ENCODE data around the gene KCNIP1. TPM values are rescaled to one million over a fixed set of nuclear protein-coding genes. Genes with fewer than 3 reads are reported as not detected.

The KCNIP1 gene
- total and polyA plus RNA-seq, 9 of the 15 experiments (the other 6 are each of a cell fraction or from before 2014, with no cell fraction given), result not detected

DNA sequence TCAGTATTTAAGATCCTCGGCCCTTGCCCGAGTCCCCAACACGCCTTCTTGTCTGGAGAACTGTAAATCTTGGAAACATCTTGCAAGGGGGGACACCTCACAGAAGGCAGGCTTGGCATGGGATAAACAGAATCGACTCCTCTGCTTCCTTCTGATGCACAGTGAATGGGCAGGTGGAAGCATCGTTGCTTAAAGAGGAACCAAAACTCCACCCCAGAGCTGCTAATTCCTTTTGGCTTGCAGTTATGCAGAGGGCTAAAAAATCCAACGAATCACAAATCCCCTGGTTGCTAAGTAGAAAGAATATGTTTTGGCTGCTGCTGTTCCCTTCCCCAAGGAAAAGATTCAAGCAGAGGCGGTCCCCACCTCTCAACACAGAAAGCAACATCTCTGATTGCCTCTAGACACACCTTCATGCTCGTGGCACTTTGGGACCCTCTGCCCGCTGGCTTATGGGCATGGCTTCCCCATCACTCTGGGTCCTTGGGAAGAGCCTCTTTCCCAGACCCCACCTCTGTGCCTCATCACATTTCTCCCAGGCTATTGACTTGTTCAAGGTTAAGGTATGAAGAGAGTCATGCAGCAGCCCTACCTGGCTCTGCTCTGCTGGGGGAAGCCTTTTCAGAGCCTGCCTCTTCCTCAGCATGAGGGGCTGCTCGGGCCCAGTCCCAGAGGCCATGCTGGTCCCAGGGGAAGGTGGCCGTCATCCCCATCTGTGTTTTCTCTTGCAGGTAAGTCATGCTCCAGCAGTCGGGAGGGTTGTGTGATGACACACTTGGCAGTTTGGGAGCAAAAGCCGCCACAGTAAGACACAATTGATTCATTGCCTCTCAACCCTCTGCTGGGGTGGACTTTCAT, 137.1 kb downstream of the KCNIP1 start:
- Histone ChIP-seq H4K20me1 (replicated peaks; ENCODE audit: control insufficient read depth, insufficient read depth, low read length) (peaks cover 10% of the 10 kb centered on the region; the same call in 1 of the 2 replicates), H3K4me1 (replicated peaks in 1 of 2; ENCODE audit: control insufficient read depth in 2 of 2, insufficient read depth in 2 of 2, low read length in 2 of 2) (no peaks in the 10 kb centered on the region; a peak in 1 of 5 replicates), H3K79me2 (ENCODE audit: control insufficient read depth, insufficient read depth, low read length) (no peaks in the 10 kb centered on the region), H3K27ac (ENCODE audit: extremely low read depth, low read depth, low read length) (no peak overlapping the region), H3K27me3 (ENCODE audit: control insufficient read depth in 2 of 2, insufficient read depth in 2 of 2, low read length in 2 of 2) (peaks cover 0 to 25% of the 10 kb centered on the region in 2 experiments; a peak in 2 of 5 replicates), H3K9ac (ENCODE audit: insufficient read depth in 1 of 2, low read depth in 2 of 2, low read length in 2 of 2) (no peak overlapping the region), H3K36me3 (ENCODE audit: control insufficient read depth, insufficient read depth, low read length) (no peaks in the 10 kb centered on the region), H2AFZ (ENCODE audit: low read depth, low read length) (no peak overlapping the region), H3K4me3 (no peak overlapping the region), H3K9me1 (ENCODE audit: control insufficient read depth, insufficient read depth, low read length) (peaks cover 3% of the 10 kb centered on the region), H3K4me2 (ENCODE audit: insufficient read depth, low read length) (no peak overlapping the region), H3K9me3 (replicated peaks; ENCODE audit: control insufficient read depth, insufficient read depth, low read depth, low read length) (no peaks in the 10 kb centered on the region)
- no peak for FAIRE-seq
- POLR2A ChIA-PET, result no interaction called here
- 0% methylated on average over 13 of the region's 13 CpGs for WGBS (ENCODE audit: insufficient coverage, low coverage, missing lambda C conversion rate)
- BruUV-seq (replicated peaks), result no TSS peak
- intact Hi-C loops (cut with micrococcal nuclease), result no loop called here
- CTCF ChIA-PET (ENCODE audit: low intra/inter-chr PET ratio), result interaction anchor here (0.6 kb wide), 1 partner anchor 153 kb away, joined by 4 read pairs; no protein-coding TSS in a partner anchor
- no peak for DNase-seq (ENCODE audit: extremely low read depth in 1 of 4, low spot score in 3 of 4)
- no peak for ATAC-seq
- in situ Hi-C loops (cut with MboI), result no loop called here
- TF ChIP-seq RFX1 (IDR thresholded peaks at IDR 0.05) (no peak), ZBTB26 (CRISPR knock-in tag; IDR thresholded peaks at IDR 0.05) (no peak), ARID1B (IDR thresholded peaks at IDR 0.05) (no peak), ZNF551 (CRISPR knock-in tag; IDR thresholded peaks at IDR 0.05) (no peak), TEAD2 (tag; IDR thresholded peaks at IDR 0.05) (no peak), E2F3 (CRISPR knock-in tag; IDR thresholded peaks at IDR 0.05) (no peak), CREBBP (IDR thresholded peaks at IDR 0.05; ENCODE audit: low read depth, low read length) (no peak), TAF7 (tag; IDR thresholded peaks at IDR 0.05) (no peak)
- TF ChIP-seq, protein P1, sequence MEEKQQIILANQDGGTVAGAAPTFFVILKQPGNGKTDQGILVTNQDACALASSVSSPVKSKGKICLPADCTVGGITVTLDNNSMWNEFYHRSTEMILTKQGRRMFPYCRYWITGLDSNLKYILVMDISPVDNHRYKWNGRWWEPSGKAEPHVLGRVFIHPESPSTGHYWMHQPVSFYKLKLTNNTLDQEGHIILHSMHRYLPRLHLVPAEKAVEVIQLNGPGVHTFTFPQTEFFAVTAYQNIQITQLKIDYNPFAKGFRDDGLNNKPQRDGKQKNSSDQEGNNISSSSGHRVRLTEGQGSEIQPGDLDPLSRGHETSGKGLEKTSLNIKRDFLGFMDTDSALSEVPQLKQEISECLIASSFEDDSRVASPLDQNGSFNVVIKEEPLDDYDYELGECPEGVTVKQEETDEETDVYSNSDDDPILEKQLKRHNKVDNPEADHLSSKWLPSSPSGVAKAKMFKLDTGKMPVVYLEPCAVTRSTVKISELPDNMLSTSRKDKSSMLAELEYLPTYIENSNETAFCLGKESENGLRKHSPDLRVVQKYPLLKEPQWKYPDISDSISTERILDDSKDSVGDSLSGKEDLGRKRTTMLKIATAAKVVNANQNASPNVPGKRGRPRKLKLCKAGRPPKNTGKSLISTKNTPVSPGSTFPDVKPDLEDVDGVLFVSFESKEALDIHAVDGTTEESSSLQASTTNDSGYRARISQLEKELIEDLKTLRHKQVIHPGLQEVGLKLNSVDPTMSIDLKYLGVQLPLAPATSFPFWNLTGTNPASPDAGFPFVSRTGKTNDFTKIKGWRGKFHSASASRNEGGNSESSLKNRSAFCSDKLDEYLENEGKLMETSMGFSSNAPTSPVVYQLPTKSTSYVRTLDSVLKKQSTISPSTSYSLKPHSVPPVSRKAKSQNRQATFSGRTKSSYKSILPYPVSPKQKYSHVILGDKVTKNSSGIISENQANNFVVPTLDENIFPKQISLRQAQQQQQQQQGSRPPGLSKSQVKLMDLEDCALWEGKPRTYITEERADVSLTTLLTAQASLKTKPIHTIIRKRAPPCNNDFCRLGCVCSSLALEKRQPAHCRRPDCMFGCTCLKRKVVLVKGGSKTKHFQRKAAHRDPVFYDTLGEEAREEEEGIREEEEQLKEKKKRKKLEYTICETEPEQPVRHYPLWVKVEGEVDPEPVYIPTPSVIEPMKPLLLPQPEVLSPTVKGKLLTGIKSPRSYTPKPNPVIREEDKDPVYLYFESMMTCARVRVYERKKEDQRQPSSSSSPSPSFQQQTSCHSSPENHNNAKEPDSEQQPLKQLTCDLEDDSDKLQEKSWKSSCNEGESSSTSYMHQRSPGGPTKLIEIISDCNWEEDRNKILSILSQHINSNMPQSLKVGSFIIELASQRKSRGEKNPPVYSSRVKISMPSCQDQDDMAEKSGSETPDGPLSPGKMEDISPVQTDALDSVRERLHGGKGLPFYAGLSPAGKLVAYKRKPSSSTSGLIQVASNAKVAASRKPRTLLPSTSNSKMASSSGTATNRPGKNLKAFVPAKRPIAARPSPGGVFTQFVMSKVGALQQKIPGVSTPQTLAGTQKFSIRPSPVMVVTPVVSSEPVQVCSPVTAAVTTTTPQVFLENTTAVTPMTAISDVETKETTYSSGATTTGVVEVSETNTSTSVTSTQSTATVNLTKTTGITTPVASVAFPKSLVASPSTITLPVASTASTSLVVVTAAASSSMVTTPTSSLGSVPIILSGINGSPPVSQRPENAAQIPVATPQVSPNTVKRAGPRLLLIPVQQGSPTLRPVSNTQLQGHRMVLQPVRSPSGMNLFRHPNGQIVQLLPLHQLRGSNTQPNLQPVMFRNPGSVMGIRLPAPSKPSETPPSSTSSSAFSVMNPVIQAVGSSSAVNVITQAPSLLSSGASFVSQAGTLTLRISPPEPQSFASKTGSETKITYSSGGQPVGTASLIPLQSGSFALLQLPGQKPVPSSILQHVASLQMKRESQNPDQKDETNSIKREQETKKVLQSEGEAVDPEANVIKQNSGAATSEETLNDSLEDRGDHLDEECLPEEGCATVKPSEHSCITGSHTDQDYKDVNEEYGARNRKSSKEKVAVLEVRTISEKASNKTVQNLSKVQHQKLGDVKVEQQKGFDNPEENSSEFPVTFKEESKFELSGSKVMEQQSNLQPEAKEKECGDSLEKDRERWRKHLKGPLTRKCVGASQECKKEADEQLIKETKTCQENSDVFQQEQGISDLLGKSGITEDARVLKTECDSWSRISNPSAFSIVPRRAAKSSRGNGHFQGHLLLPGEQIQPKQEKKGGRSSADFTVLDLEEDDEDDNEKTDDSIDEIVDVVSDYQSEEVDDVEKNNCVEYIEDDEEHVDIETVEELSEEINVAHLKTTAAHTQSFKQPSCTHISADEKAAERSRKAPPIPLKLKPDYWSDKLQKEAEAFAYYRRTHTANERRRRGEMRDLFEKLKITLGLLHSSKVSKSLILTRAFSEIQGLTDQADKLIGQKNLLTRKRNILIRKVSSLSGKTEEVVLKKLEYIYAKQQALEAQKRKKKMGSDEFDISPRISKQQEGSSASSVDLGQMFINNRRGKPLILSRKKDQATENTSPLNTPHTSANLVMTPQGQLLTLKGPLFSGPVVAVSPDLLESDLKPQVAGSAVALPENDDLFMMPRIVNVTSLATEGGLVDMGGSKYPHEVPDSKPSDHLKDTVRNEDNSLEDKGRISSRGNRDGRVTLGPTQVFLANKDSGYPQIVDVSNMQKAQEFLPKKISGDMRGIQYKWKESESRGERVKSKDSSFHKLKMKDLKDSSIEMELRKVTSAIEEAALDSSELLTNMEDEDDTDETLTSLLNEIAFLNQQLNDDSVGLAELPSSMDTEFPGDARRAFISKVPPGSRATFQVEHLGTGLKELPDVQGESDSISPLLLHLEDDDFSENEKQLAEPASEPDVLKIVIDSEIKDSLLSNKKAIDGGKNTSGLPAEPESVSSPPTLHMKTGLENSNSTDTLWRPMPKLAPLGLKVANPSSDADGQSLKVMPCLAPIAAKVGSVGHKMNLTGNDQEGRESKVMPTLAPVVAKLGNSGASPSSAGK (IDR thresholded peaks at IDR 0.05), result no peak
